Cardiac muscle cell (in vitro differentiated cells and primary cell): ENCODE measurements around the gene FGG. TPM values are rescaled to one million over a fixed set of nuclear protein-coding genes. Genes with fewer than 3 reads are reported as not detected.

Experiments
- DNase-seq, 2 donors: peaks; one replicate each; pipeline versions ENCODE4 v3.0.0 to v3.0.0-alpha.2; 2010 to 2017; ENCODE audit warnings: low read depth in 1 of 2, low spot score in 1 of 2
- H3K27ac ChIP-seq: fragments of 200-600 bp; sonication (generic); 2 replicates; pipeline ENCODE4 v1.5.1; 2016
- H3K27me3 ChIP-seq: fragments of 200-600 bp; sonication (generic); 2 replicates; pipeline ENCODE4 v1.6.0; 2016; ENCODE audit warnings: control low read depth
- H3K36me3 ChIP-seq: fragments of 200-600 bp; sonication (generic); 2 replicates; pipeline ENCODE4 v1.5.1; 2016; ENCODE audit warnings: control low read depth
- H3K4me1 ChIP-seq: fragments of 200-600 bp; sonication (generic); 2 replicates; pipeline ENCODE4 v1.8.1; 2017; ENCODE audit warnings: low read depth, mild to moderate bottlenecking, mixed run types
- H3K4me3 ChIP-seq: fragments of 200-600 bp; sonication (generic); 2 replicates; pipeline ENCODE4 v1.5.1; 2016; ENCODE audit warnings: mild to moderate bottlenecking
- H3K9me3 ChIP-seq: fragments of 200-600 bp; sonication (generic); 2 replicates; pipeline ENCODE4 v1.5.1; 2017; ENCODE audit warnings: low read depth, mild to moderate bottlenecking, control low read depth
- polyA plus RNA-seq: library from polyadenylated mRNA; unstranded; fragments of >200 nt; fragmentation: Nextera tagmentation; extraction: Ambion mirVana; gene quantifications from 2 replicates; pipeline ENCODE4 v1.2.1, GENCODE V29; 2016
- total RNA-seq: library from RNA; depleted of rRNA; stranded (reverse); fragments of >200 nt; gene quantifications from 2 replicates; pipeline ENCODE4 v1.2.3, GENCODE V29; 2016
- TF ChIP-seq, protein P1 (sequence below): IDR thresholded peaks from 2 replicates; pipeline ENCODE4 v1.5.1; 2012; ENCODE audit warnings: low read depth, mild to moderate bottlenecking, low read length

FGG gene
- total RNA-seq (not detected in 2 replicates), polyA plus RNA-seq (0.68 TPM in 1 of 2 replicates, not detected in the other)

DNA sequence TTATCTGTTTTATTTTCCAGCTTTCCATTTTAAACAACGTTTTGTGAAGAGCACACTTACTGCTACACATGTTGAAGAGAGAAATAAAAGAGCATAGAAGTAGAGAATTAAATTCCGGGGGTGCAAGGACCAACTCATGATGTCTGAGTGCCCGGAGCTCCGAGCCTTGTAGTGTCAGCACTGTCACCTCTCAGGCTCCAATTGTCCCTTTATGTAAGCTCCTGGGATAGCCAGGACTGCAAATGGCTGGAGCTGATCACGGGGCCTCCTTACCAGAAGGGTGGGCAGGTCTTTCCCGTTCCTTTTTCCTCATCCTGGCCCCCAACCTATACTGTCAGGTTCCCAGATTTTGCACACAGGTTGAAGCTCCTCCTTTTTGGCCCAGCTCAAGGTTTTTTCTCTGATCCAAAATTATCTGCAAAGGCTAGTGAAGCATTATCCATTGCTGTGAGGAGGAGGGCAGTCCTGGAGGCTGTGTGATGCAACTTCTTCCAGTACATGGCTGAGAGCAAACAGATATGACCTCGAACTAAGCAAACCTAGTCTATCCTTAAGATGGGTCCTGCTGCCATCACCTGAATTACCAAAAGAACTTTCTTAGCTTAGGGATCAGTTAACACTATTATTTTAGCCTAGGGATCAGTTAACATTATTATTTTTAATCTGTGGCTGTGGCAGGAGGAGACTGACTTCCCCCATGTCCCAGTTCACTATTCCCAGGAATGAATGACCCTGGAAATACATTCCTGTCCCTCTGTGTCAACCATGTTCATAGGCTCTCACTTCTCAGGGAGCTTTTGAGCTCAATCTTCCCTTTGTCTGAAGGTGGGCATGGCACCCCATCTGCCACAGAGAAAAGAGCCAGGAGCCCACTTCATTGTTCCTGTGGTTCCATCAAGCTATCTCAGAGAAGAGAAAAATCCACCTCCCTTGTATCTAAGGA lies at the start of gene FGG:
FGG (minus strand) TSS at position 185 of the 943 bp plus-strand sequence; CDS start at position 138, 47 bp downstream.
- TF ChIP-seq, protein P1, sequence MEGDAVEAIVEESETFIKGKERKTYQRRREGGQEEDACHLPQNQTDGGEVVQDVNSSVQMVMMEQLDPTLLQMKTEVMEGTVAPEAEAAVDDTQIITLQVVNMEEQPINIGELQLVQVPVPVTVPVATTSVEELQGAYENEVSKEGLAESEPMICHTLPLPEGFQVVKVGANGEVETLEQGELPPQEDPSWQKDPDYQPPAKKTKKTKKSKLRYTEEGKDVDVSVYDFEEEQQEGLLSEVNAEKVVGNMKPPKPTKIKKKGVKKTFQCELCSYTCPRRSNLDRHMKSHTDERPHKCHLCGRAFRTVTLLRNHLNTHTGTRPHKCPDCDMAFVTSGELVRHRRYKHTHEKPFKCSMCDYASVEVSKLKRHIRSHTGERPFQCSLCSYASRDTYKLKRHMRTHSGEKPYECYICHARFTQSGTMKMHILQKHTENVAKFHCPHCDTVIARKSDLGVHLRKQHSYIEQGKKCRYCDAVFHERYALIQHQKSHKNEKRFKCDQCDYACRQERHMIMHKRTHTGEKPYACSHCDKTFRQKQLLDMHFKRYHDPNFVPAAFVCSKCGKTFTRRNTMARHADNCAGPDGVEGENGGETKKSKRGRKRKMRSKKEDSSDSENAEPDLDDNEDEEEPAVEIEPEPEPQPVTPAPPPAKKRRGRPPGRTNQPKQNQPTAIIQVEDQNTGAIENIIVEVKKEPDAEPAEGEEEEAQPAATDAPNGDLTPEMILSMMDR: no peak
- Histone ChIP-seq H3K36me3 (no peaks in the 10 kb centered on the region), H3K27me3 (no peaks in the 10 kb centered on the region), H3K9me3 (no peaks in the 10 kb centered on the region), H3K4me3 (no peak within 1 kb of the TSS), H3K4me1 (no peaks in the 10 kb centered on the region), H3K27ac (no peak within 1 kb of the TSS)
- DNase-seq: no peak

DNA sequence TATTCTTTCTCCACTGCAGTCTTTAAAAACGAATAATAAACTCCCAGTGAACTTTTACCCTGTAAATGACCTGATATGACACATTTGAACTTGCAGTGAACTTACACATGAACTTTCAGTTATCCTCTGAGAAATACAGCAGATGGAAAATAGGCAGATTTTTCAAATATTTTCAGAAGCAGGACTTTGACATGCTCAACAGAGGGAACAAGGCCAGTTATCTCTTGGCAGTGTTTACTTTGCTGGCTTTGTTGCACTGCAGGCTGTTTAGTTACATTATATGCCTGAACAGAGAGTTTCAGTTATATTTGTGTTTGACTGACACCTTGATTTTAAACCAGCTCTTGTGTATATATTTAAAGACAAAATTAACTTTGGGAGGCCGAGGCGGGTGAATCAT lies 47.6 kb upstream of the FGG start:
- Histone ChIP-seq H3K4me1 (no peaks in the 10 kb centered on the region), H3K9me3 (no peaks in the 10 kb centered on the region), H3K27ac (no peak overlapping the region), H3K36me3 (no peaks in the 10 kb centered on the region), H3K4me3 (no peak overlapping the region), H3K27me3 (no peaks in the 10 kb centered on the region)
- DNase-seq: peak in 1 of 2 donors; percentile 63
- TF ChIP-seq, protein P1: no peak

DNA sequence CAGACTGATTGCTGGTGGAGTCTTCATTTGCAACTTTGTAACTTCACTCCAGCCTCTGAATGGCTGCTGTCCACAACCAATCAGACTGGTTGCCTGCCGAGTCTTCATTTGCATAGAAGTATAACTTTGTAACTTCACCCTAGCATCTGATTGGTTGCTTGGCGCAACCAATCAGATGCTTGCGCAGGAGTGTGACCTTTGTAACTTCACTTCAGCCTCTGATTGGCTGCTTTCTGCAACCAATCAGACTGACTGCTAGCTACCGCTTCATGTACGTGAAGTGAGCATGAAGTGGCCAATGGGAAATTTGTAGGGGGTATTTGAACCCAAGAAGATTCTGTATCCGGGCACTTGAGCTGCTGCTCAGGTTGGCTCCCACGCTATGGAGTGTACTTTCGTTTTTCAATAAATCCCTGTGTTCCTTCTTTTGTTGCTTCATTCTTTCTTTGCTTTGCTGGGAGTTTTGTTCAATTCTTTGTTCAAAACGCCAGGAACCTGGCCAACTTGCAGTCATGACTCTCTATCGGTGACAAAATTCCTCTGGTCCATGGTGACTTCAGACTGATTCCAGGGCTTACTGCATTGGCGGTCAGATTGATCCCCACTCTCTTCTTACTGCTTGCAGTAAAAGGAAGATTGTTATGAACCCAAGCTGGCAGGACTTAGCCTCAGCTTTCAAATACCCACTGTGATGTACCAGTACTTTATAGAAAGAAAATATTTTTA lies 46.4 kb upstream of the FGG start:
- Histone ChIP-seq H3K4me3 (no peak overlapping the region), H3K4me1 (no peaks in the 10 kb centered on the region), H3K27me3 (no peaks in the 10 kb centered on the region), H3K36me3 (no peaks in the 10 kb centered on the region), H3K9me3 (no peaks in the 10 kb centered on the region), H3K27ac (no peak overlapping the region)
- DNase-seq: peak in 1 of 2 donors; percentile 18
- TF ChIP-seq, protein P1: no peak

DNA sequence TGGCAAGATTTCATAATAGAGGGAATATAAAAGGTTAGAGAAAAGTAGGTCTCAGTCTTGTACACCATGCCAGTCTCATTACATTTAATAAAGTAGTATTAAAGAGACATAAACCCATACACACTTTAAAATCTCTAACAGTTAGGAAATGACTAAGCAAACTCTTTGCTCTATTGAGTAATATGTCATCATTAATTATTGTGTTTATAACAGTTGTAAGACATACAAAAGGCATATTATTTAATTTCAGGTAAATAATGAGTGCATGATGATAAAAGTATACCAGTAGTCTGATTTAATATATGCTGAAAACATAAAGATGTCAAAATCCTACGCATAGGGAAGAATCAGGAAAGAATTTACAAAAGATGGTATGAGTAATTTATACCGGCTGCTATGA lies 31.0 kb upstream of the FGG start:
- H3K9me3 ChIP-seq: no peaks in the 10 kb centered on the region
- H3K27ac ChIP-seq: no peak overlapping the region
- DNase-seq: no peak
- H3K4me3 ChIP-seq: no peak overlapping the region
- H3K4me1 ChIP-seq: peaks cover 5% of the 10 kb centered on the region
- TF ChIP-seq, protein P1: no peak
- H3K27me3 ChIP-seq: no peaks in the 10 kb centered on the region
- H3K36me3 ChIP-seq: no peaks in the 10 kb centered on the region

DNA sequence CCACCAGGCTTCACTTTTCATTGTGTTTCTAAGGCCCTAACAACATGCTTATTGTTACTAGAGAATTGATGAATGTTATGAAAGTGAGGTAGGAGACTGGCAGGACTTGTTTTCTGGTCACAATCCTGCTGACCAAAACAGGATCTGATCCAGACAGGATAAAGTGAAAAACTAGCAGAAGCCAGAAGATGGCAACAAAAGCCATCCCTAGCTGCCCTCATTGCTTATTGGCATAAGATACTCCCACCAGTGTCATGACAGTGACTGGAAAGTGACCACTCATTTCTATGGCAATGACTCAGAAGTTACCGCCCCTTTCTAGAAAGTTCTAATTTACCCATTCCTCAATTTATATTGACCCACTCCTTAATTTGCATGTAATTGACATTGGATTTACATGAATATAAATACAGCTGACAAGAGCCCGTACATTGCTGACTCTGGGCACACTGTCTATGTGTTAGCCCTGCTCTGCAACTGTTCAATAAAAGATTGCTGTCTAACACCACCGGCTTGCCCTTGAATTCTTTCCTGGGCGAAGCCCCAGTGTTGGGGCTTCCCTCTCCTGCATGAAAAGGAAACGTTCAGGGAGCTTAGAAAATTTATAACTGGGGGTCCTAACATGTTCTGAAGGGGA lies 30.0 kb upstream of the FGG start:
- DNase-seq: no peak
- Histone ChIP-seq H3K27me3 (no peaks in the 10 kb centered on the region), H3K4me3 (no peak overlapping the region), H3K36me3 (no peaks in the 10 kb centered on the region), H3K9me3 (no peaks in the 10 kb centered on the region), H3K27ac (no peak overlapping the region), H3K4me1 (peaks cover 5% of the 10 kb centered on the region)
- TF ChIP-seq, protein P1: no peak
